ENCODE data around the gene RIMS4. TPM values are rescaled to one million over a fixed set of nuclear protein-coding genes. Genes with fewer than 3 reads are reported as not detected.
A peak's percentile ranks its signal among the peaks of the same experiment; 100 is the strongest.

RIMS4 gene
- total RNA-seq, 2 donors from 2014 or later: 0.47 to 1.5 TPM

DNA sequence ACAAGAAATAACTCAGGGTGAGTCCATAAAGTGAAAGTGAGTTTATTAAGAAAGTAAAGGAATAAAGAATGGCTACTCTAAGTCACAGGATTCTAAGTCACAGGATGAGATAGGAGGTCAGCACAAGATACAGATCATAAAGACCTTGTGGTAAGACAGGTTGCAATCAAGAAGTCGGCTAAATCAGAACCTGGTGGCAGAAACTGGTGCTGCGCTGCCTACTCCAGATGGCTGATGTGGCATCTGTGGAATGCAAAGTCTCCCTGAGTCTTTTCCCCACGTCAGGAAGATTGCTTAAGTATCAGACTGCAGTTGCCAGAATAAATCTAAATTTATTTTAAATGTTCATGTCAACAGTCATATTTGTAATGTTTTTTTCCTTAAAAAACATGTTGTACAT, 75.4 kb downstream of the RIMS4 start:
- no peaks in the 10 kb centered on the region for H3K9me3 ChIP-seq
- DNase-seq (ENCODE audit: low spot score): no peak
- H3K4me1 ChIP-seq: peaks cover 0 to 18% of the 10 kb centered on the region in 2 donors
- no peak overlapping the region for H3K4me3 ChIP-seq
- no peaks in the 10 kb centered on the region for H3K36me3 ChIP-seq
- H3K27ac ChIP-seq: no peak overlapping the region
- H3K27me3 ChIP-seq: no peaks in the 10 kb centered on the region
- TF ChIP-seq, protein P1, sequence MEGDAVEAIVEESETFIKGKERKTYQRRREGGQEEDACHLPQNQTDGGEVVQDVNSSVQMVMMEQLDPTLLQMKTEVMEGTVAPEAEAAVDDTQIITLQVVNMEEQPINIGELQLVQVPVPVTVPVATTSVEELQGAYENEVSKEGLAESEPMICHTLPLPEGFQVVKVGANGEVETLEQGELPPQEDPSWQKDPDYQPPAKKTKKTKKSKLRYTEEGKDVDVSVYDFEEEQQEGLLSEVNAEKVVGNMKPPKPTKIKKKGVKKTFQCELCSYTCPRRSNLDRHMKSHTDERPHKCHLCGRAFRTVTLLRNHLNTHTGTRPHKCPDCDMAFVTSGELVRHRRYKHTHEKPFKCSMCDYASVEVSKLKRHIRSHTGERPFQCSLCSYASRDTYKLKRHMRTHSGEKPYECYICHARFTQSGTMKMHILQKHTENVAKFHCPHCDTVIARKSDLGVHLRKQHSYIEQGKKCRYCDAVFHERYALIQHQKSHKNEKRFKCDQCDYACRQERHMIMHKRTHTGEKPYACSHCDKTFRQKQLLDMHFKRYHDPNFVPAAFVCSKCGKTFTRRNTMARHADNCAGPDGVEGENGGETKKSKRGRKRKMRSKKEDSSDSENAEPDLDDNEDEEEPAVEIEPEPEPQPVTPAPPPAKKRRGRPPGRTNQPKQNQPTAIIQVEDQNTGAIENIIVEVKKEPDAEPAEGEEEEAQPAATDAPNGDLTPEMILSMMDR (IDR thresholded peaks at IDR 0.05): no peak

DNA sequence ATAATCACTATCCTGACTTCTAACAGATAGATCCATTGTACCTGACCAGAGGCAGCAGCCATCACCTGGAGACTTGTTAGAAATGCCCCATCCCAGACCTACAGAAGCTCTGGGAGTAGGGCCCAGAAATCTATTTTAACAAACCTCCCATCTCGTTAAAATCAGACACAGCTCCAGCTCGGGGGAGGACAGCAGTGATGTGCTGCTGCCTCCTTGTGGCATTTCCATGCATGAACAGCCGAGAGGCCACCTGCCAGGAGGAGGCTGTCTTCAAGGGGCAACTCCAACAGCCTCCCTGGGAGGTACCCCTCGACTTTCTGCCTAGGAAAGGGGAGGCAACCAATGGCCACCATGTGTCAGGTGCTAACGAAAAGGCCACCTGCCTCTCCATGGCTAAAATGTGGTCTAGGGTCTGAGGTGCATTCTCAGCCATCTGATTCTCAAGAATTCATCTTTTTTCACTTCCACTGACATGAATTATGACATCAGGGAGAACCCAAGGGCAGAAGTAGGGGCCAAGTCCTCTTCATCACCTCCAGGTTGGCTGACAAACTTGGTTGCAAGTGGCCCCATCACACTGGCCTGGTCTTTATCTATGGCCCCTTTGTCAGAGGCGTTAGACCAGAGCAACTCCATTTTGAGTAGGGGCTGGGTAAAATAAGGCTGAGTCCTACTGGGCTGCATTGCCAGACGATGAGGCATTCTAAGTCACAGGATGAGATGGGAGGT, 76.8 kb downstream of the RIMS4 start:
- Histone ChIP-seq H3K36me3 (no peaks in the 10 kb centered on the region), H3K4me1 (peaks cover 0 to 32% of the 10 kb centered on the region in 2 donors), H3K4me3 (no peak overlapping the region), H3K27me3 (no peaks in the 10 kb centered on the region), H3K9me3 (no peaks in the 10 kb centered on the region), H3K27ac (peak overlapping the region in 1 of 2 donors; percentile 34)
- TF ChIP-seq, protein P1 (IDR thresholded peaks at IDR 0.05): peak; percentile 66 to 97
- peak; percentile 77 for DNase-seq (ENCODE audit: low spot score)

DNA sequence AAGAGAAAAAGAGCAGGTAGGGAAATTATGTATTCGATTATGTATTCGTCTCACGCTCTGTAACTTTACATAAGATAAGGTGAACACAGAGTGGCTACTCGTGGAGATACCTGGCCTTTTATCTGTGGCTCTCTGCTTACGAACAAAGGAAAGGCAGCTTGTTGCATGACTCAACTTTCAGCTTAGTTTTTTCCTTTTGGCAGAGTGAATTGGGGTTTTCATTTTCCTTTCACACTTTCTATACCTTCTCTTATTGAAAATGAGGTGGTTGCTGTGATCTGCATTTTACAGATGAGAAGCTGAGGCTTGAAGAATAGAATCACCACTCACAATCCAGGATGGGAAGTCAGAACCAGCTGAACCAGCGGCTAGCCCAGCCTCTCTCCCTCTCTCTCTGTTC, 78.0 kb downstream of the RIMS4 start:
- Histone ChIP-seq H3K4me3 (no peak overlapping the region), H3K9me3 (no peaks in the 10 kb centered on the region), H3K36me3 (no peaks in the 10 kb centered on the region), H3K27me3 (no peaks in the 10 kb centered on the region), H3K27ac (peak overlapping the region; percentile 51 to 82), H3K4me1 (peaks cover 0 to 37% of the 10 kb centered on the region in 2 donors)
- DNase-seq (ENCODE audit: low spot score): no peak
- TF ChIP-seq, protein P1 (IDR thresholded peaks at IDR 0.05): no peak

DNA sequence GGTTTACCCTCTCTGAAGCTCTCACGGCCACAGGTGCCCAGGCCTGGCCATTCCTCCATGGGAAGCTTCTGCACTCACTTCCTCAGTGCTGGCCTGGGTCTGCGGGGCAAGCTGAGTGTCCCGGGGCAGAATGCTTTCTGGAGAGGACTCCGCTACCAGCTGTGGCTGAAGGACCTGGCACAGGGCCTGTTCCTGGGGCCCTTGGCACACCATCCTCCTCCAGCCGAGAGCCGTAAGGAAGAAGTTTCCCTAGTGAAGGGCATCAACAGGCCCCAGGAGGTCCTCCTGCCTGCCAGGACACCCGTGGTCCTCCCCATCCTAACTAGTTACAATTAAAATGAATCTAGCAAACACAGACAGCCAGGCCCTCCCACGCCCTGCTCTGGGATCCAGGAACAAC, 78.7 kb downstream of the RIMS4 start:
- TF ChIP-seq, protein P1 (IDR thresholded peaks at IDR 0.05): no peak
- DNase-seq (ENCODE audit: low spot score): no peak
- H3K36me3 ChIP-seq: no peaks in the 10 kb centered on the region
- H3K27ac ChIP-seq: peak overlapping the region; percentile 51 to 82
- H3K4me1 ChIP-seq: peaks cover 0 to 37% of the 10 kb centered on the region in 2 donors
- H3K4me3 ChIP-seq: no peak overlapping the region
- no peaks in the 10 kb centered on the region for H3K27me3 ChIP-seq
- H3K9me3 ChIP-seq: no peaks in the 10 kb centered on the region

DNA sequence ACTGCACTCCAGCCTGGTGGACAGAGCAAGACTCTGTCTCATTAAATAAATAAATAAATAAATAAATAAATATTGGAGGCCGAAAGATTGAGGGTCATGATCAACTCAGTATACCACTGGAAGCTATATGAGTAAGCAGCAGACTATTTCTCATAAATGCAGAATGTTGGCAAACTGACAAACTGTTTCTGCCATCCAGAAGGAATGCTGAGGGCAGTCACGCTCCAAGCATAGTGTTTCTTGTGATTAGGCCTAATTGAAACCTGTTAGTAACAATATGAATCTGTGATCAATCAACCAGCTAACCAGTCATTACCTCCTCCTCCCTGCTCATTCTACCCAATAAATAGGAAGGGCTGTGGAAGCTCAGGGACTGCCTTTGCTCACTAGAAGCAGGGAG, 79.9 kb downstream of the RIMS4 start:
- Histone ChIP-seq H3K4me3 (no peak overlapping the region), H3K36me3 (no peaks in the 10 kb centered on the region), H3K9me3 (no peaks in the 10 kb centered on the region), H3K4me1 (peaks cover 0 to 37% of the 10 kb centered on the region in 2 donors), H3K27ac (peak overlapping the region; percentile 42 to 82), H3K27me3 (no peaks in the 10 kb centered on the region)
- TF ChIP-seq, protein P1 (IDR thresholded peaks at IDR 0.05): no peak
- DNase-seq (ENCODE audit: low spot score): no peak

All from right atrium auricular region (tissue), 2 donors.